ENCODE data around the gene ULBP2. TPM values are rescaled to one million over a fixed set of nuclear protein-coding genes. Genes with fewer than 3 reads are reported as not detected.
"Not testable (repeated sequence)": the region's sequence is repeated elsewhere in the genome, so short reads cannot be mapped to it uniquely, and the experiment has no call there.

ULBP2 gene
- total RNA-seq, 2 donors from 2014 or later: 0.32 to 0.40 TPM

DNA sequence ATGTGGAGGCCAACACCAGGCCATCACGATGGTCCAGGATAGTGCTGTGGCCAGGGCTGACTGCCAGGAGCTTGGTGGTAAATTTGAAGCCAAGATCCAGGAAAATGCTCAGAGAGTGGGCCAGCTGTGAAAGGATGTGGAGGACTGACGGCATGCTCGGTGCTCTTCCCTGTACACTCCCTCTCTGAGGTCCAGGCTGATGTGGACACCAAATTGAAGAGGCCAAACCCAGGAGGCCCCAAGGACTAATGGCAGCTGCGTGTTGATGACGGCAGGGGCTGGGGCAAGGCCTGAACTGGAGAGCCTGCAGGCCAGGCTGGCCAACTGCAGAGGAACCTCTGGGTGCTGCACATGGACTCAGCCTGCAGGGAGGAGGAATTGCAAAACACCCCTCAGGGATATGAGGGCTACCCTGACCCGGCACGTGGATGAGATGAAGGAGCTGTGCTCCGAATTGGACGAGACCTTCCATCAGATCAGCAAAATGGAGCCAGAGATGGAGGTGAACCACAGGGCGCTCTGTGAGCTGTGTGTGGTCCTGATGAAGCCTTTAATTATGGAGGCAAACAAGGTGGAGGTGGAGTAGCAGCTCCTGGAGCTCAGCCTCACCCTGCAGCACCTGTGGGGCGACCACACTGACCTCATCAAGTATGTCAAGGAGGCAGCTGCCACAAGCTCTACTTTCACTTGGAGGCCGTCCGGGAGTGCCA, 37.0 kb upstream of the ULBP2 start:
- DNase-seq (ENCODE audit: low spot score): no peak

GRCh38 chr6:149905371-149905910, 36.4 kb upstream of the ULBP2 start:
- no peak for DNase-seq (ENCODE audit: low spot score)
- TF ChIP-seq POLR2AphosphoS5 (IDR thresholded peaks at IDR 0.05) (no peak), POLR2A (IDR thresholded peaks at IDR 0.05) (no peak)
- TF ChIP-seq, protein P1, sequence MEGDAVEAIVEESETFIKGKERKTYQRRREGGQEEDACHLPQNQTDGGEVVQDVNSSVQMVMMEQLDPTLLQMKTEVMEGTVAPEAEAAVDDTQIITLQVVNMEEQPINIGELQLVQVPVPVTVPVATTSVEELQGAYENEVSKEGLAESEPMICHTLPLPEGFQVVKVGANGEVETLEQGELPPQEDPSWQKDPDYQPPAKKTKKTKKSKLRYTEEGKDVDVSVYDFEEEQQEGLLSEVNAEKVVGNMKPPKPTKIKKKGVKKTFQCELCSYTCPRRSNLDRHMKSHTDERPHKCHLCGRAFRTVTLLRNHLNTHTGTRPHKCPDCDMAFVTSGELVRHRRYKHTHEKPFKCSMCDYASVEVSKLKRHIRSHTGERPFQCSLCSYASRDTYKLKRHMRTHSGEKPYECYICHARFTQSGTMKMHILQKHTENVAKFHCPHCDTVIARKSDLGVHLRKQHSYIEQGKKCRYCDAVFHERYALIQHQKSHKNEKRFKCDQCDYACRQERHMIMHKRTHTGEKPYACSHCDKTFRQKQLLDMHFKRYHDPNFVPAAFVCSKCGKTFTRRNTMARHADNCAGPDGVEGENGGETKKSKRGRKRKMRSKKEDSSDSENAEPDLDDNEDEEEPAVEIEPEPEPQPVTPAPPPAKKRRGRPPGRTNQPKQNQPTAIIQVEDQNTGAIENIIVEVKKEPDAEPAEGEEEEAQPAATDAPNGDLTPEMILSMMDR (IDR thresholded peaks at IDR 0.05): no peak
- intact Hi-C loops (cut with DNase I): no loop called here

More for the DNA sequence above, 37.0 kb upstream of the ULBP2 start:
- WGBS: 84% methylated on average over 13 of the region's 13 CpGs
- Histone ChIP-seq H3K4me3 (no peak overlapping the region), H3K27me3 (replicated peaks; ENCODE audit: insufficient read depth) (no peaks in the 10 kb centered on the region), H3K36me3 (no peaks in the 10 kb centered on the region), H3K9me3 (no peaks in the 10 kb centered on the region), H3K4me1 (replicated peaks) (no peaks in the 10 kb centered on the region), H3K27ac (no peak overlapping the region)
- TF ChIP-seq POLR2AphosphoS5 (IDR thresholded peaks at IDR 0.05): no peak
- TF ChIP-seq POLR2A (IDR thresholded peaks at IDR 0.05): no peak
- TF ChIP-seq, protein P1 (IDR thresholded peaks at IDR 0.05): no peak
- intact Hi-C loops (cut with DNase I): no loop called here

DNA sequence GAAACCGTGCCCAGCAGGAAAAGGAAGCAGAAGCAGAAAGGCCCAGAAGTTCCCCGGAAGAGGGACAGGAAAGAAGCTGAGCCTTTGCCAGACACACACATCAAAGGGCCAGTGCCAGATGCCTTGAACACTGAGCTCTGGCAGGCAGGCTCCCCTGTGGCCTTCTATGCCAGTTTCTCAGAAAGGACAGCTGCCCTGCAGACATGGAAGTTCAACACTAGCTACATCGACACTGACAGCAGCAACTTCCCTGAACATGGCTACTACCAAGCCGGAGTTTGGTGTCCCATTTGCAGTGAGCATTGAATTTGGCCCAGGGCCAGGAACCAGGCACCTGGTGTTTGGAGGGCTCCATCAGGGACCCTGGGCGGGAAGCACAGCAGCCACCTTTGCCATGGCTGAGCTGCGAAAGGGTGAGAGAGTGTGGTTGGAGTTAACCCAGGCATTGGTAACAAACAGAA, 35.9 kb upstream of the ULBP2 start:
- Histone ChIP-seq H3K36me3 (no peaks in the 10 kb centered on the region), H3K27ac (no peak overlapping the region), H3K27me3 (replicated peaks; ENCODE audit: insufficient read depth) (no peaks in the 10 kb centered on the region), H3K4me1 (replicated peaks) (no peaks in the 10 kb centered on the region), H3K4me3 (no peak overlapping the region), H3K9me3 (no peaks in the 10 kb centered on the region)
- intact Hi-C loops (cut with DNase I): no loop called here
- WGBS: 81% methylated on average over 6 of the region's 6 CpGs
- DNase-seq (ENCODE audit: low spot score): no peak
- TF ChIP-seq POLR2A (IDR thresholded peaks at IDR 0.05) (no peak), POLR2AphosphoS5 (IDR thresholded peaks at IDR 0.05) (no peak)
- TF ChIP-seq, protein P1 (IDR thresholded peaks at IDR 0.05): no peak

More at GRCh38 chr6:149905371-149905910, 36.4 kb upstream of the ULBP2 start:
- Histone ChIP-seq H3K9me3 (no peaks in the 10 kb centered on the region), H3K27ac (no peak overlapping the region), H3K36me3 (no peaks in the 10 kb centered on the region), H3K27me3 (replicated peaks; ENCODE audit: insufficient read depth) (no peaks in the 10 kb centered on the region), H3K4me1 (replicated peaks) (no peaks in the 10 kb centered on the region), H3K4me3 (no peak overlapping the region)
- 93% methylated on average over 18 of the region's 18 CpGs for WGBS

GRCh38 chr6:149906405-149906804, 35.4 kb upstream of the ULBP2 start:
- H3K9me3 ChIP-seq: no peaks in the 10 kb centered on the region
- intact Hi-C loops (cut with DNase I): no loop called here
- TF ChIP-seq POLR2AphosphoS5 (IDR thresholded peaks at IDR 0.05): no peak
- no peak for TF ChIP-seq POLR2A (IDR thresholded peaks at IDR 0.05)
- TF ChIP-seq, protein P1 (IDR thresholded peaks at IDR 0.05): no peak
- WGBS: 99% methylated on average over 4 of the region's 4 CpGs
- H3K4me3 ChIP-seq: no peak overlapping the region
- H3K36me3 ChIP-seq: no peaks in the 10 kb centered on the region
- H3K27ac ChIP-seq: no peak overlapping the region
- DNase-seq (ENCODE audit: low spot score): no peak
- no peaks in the 10 kb centered on the region for H3K4me1 ChIP-seq (replicated peaks)
- H3K27me3 ChIP-seq (replicated peaks; ENCODE audit: insufficient read depth): no peaks in the 10 kb centered on the region

DNA sequence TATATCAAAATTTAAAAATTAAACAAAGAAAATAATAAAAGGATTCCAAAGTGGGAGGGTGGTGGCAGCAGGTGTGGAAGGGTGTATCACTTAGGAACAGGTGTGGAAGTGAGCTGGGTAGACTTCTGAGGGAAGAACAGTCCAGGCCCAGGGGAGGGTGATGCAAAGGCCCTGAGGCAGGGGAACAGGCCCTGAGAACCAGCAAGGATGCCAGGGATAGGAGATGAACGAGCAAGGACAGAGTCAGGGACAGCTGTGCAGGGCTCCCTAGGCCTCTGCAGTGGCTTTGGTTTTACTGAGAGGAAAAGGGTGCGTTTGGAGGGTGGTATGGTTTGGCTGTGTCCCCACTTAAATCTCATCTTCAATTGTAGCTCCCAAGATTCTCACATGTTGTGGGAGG, 34.5 kb upstream of the ULBP2 start:
- H3K4me1 ChIP-seq (replicated peaks): no peaks in the 10 kb centered on the region
- H3K4me3 ChIP-seq: no peak overlapping the region
- no peak overlapping the region for H3K27ac ChIP-seq
- no peak for DNase-seq (ENCODE audit: low spot score)
- intact Hi-C loops (cut with DNase I): no loop called here
- TF ChIP-seq POLR2AphosphoS5 (IDR thresholded peaks at IDR 0.05) (no peak), POLR2A (IDR thresholded peaks at IDR 0.05) (no peak)
- TF ChIP-seq, protein P1 (IDR thresholded peaks at IDR 0.05): no peak
- no peaks in the 10 kb centered on the region for H3K36me3 ChIP-seq
- H3K27me3 ChIP-seq (replicated peaks; ENCODE audit: insufficient read depth): no peaks in the 10 kb centered on the region
- H3K9me3 ChIP-seq: no peaks in the 10 kb centered on the region
- 85% methylated on average over 2 of the region's 2 CpGs for WGBS

DNA sequence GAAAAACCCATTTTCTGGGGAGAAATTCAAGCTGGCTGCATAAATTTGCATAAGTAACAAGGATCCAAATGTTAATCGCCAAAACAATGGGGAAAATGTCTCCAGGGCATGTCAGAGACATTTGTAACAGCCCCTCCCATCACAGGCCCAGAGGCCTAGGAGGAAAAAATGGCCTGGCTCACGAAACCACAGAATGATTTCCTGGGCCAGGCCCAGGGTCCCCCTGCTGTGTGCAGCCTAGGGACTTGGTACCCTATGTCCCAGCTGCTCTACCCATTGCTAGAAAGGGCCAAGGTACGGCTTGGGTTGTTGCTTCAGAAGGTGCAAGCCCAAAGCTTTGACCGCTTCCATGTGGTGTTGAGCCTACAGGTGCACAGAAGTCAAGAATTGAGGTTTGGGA, 33.3 kb upstream of the ULBP2 start:
- H3K27me3 ChIP-seq (replicated peaks; ENCODE audit: insufficient read depth); H3K4me3 ChIP-seq; H3K9me3 ChIP-seq; DNase-seq (ENCODE audit: low spot score); H3K36me3 ChIP-seq; intact Hi-C loops (cut with DNase I); H3K4me1 ChIP-seq (replicated peaks); H3K27ac ChIP-seq: not testable (repeated sequence)
- WGBS: 86% methylated on average over 4 of the region's 4 CpGs
